Prostate gland (tissue), 2 donors: Measurements from ENCODE around the gene MRPL3.

Source experiments
- POLR2A ChIP-seq: fragments of 450-650 bp; IDR thresholded peaks from one replicate; pipeline ENCODE4 v1.6.1; 2016; ENCODE audit warnings: antibody characterized with exemption, mild to moderate bottlenecking
- POLR2AphosphoS5 ChIP-seq: sonication (generic); formaldehyde crosslinking; IDR thresholded peaks from one replicate; pipeline ENCODE4 v1.6.1; 2017; ENCODE audit warnings: antibody characterized with exemption
- TF ChIP-seq, protein P1 (sequence below), 4 experiments: fragments of 200-600 bp in 2 of 4; fragments of 450-650 bp in 2 of 4; sonication (generic) in 2 of 4; IDR thresholded peaks; 1 replicate in 3 of 4; 2 replicates in 1 of 4; pipeline ENCODE4 v1.5.1; 2016 to 2019; ENCODE audit warnings: antibody characterized with exemption in 4 of 4, mild to moderate bottlenecking in 2 of 4, moderate library complexity in 2 of 4

DNA sequence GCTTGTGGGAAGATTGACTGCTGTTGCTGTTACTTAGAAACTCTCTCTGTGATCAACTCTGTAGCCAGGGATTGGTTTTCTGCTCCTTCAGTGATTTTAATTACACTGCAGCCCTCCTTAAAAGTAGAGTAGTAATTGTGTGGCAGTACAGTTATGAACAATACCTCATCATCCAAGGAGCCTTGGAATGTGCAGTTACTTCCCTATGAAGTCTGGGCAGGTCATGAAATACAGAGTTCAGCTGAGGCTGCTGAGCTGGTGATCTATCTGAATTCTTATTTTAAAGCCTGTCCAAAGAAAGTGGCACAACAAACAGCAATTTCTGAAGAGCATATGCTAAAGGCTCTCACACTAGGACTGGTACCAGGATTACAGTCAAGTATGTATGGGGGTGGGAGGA lies 37.4 kb upstream of the MRPL3 start:
- TF ChIP-seq, protein P1, sequence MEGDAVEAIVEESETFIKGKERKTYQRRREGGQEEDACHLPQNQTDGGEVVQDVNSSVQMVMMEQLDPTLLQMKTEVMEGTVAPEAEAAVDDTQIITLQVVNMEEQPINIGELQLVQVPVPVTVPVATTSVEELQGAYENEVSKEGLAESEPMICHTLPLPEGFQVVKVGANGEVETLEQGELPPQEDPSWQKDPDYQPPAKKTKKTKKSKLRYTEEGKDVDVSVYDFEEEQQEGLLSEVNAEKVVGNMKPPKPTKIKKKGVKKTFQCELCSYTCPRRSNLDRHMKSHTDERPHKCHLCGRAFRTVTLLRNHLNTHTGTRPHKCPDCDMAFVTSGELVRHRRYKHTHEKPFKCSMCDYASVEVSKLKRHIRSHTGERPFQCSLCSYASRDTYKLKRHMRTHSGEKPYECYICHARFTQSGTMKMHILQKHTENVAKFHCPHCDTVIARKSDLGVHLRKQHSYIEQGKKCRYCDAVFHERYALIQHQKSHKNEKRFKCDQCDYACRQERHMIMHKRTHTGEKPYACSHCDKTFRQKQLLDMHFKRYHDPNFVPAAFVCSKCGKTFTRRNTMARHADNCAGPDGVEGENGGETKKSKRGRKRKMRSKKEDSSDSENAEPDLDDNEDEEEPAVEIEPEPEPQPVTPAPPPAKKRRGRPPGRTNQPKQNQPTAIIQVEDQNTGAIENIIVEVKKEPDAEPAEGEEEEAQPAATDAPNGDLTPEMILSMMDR (IDR thresholded peaks at IDR 0.05): no peak
- TF ChIP-seq POLR2AphosphoS5 (no peak), POLR2A (no peak)
